SW480 (cell line): ENCODE data around the gene PDZD7.
A peak's percentile ranks its signal among the peaks of the same experiment; 100 is the strongest.

ENCODE experiments used
- DNase-seq: peaks from one replicate; pipeline ENCODE4 v3.0.0-alpha.2; 2016; ENCODE audit warnings: low spot score

The PDZD7 gene

GRCh38 chr10:101060951-101061623, 30.2 kb upstream of the PDZD7 start:
- peak; percentile 87 for DNase-seq

GRCh38 chr10:101060036-101060950, 29.4 kb upstream of the PDZD7 start:
- peak; percentile 93 for DNase-seq

- DNase-seq: no peak
Observed at GRCh38 chr10:101056365-101057151, 25.6 kb upstream of the PDZD7 start.

GRCh38 chr10:101055411-101055810, 24.5 kb upstream of the PDZD7 start:
- no peak for DNase-seq

GRCh38 chr10:101054876-101055275, 23.9 kb upstream of the PDZD7 start:
- DNase-seq: no peak

- DNase-seq: no peak
Observed at GRCh38 chr10:101054351-101054750, 23.4 kb upstream of the PDZD7 start.

- DNase-seq: no peak
Observed at GRCh38 chr10:101053516-101053915, 22.6 kb upstream of the PDZD7 start.

GRCh38 chr10:101052285-101052684, 21.4 kb upstream of the PDZD7 start:
- no peak for DNase-seq

- no peak for DNase-seq
Observed at GRCh38 chr10:101050208-101051069, 19.5 kb upstream of the PDZD7 start.

- DNase-seq: peak; percentile 51
Observed at GRCh38 chr10:101047961-101048892, 17.3 kb upstream of the PDZD7 start.

GRCh38 chr10:101047268-101047667, 16.3 kb upstream of the PDZD7 start:
- no peak for DNase-seq

GRCh38 chr10:101046332-101047238, 15.7 kb upstream of the PDZD7 start:
- no peak for DNase-seq

- DNase-seq: no peak
Observed at GRCh38 chr10:101044117-101044516, 13.2 kb upstream of the PDZD7 start.

- no peak for DNase-seq
Observed at GRCh38 chr10:101043363-101043707, 12.4 kb upstream of the PDZD7 start.

- DNase-seq: peak; percentile 96
Observed at GRCh38 chr10:101042667-101043362, 11.9 kb upstream of the PDZD7 start.

GRCh38 chr10:101042118-101042517, 11.2 kb upstream of the PDZD7 start:
- DNase-seq: no peak

- peak; percentile 83 for DNase-seq
Observed at GRCh38 chr10:101041252-101041761, 10.4 kb upstream of the PDZD7 start.

GRCh38 chr10:101040851-101041250, 9.9 kb upstream of the PDZD7 start:
- no peak for DNase-seq

GRCh38 chr10:101040061-101040460, 9.1 kb upstream of the PDZD7 start:
- DNase-seq: no peak
